GM23248 (cell line): ENCODE results near the gene HK3.

Experiments
- EZH2 ChIP-seq: fragments of 200-600 bp; sonication (generic); IDR thresholded peaks from 2 replicates; pipeline ENCODE4 v1.6.1; 2018; ENCODE audit warnings: antibody characterized with exemption, mild to moderate bottlenecking; ENCODE audit not compliant: insufficient read depth, poor library complexity, severe bottlenecking
- EZH2phosphoT487 ChIP-seq: fragments of 200-600 bp; sonication (generic); IDR thresholded peaks from 2 replicates; pipeline ENCODE4 v1.6.1; 2018; ENCODE audit warnings: antibody characterized with exemption, moderate library complexity, mild to moderate bottlenecking, low read depth; ENCODE audit not compliant: insufficient read depth

- TF ChIP-seq EZH2 (no peak), EZH2phosphoT487 (no peak)
Observed at GRCh38 chr5:176837707-176838115, 61.4 kb downstream of the HK3 start.
